Common myeloid progenitor, CD34-positive (primary cell): Measurements from ENCODE around the gene DAPK1.

ENCODE experiments used
- CTCF ChIA-PET: fragments of 350-600 bp; sonication (Branson Sonifier 250); formaldehyde crosslinking; loops from one replicate; lab custom pipeline; 2021; ENCODE audit warnings: antibody characterized with exemption; lab: Charles Lee
- POLR2A ChIA-PET: fragments of 350-600 bp; sonication (Branson Sonifier 250); formaldehyde crosslinking; loops from one replicate; lab custom pipeline; 2021; ENCODE audit warnings: antibody characterized with exemption; lab: Charles Lee
- DNase-seq, 3 donors: peaks; one replicate each; pipeline versions ENCODE4 v3.0.0 to v3.0.0-alpha.2; 2013
- H3K27ac ChIP-seq, 2 experiments: 1 replicate in 1 of 2; 2 replicates in 1 of 2; pipeline ENCODE4 v1.7.0; 2013; ENCODE audit warnings: inconsistent platforms in 2 of 2, low read length in 2 of 2, mild to moderate bottlenecking in 2 of 2, low read depth in 1 of 2, moderate library complexity in 1 of 2; ENCODE audit not compliant: severe bottlenecking in 2 of 2, insufficient read depth in 1 of 2, poor library complexity in 1 of 2
- H3K27me3 ChIP-seq, 5 experiments: replicated peaks in 2 of 5; 1 replicate in 3 of 5; 2 replicates in 2 of 5; pipeline versions ENCODE4 v1.6.1 to v1.7.0; 2013; ENCODE audit warnings: low read length in 4 of 5, mild to moderate bottlenecking in 2 of 5, moderate library complexity in 2 of 5, inconsistent platforms in 1 of 5; ENCODE audit not compliant: insufficient read depth in 5 of 5, control insufficient read depth in 4 of 5
- H3K36me3 ChIP-seq, 4 experiments: 1 replicate in 2 of 4; 2 replicates in 2 of 4; pipeline versions ENCODE4 v1.6.1 to v1.7.0; 2013; ENCODE audit warnings: low read length in 3 of 4, control low read depth in 1 of 4, mild to moderate bottlenecking in 1 of 4; ENCODE audit not compliant: control insufficient read depth in 4 of 4, insufficient read depth in 4 of 4
- H3K4me1 ChIP-seq, 4 experiments: 1 replicate in 3 of 4; 2 replicates in 1 of 4; pipeline versions ENCODE4 v1.6.1 to v1.7.1; 2013; ENCODE audit warnings: low read length in 3 of 4, mild to moderate bottlenecking in 3 of 4, control low read depth in 1 of 4, inconsistent platforms in 1 of 4, moderate library complexity in 1 of 4; ENCODE audit not compliant: control insufficient read depth in 4 of 4, insufficient read depth in 4 of 4; ENCODE audit errors: control extremely low read depth in 1 of 4
- H3K4me3 ChIP-seq, 7 experiments: 1 replicate in 4 of 7; 2 replicates in 3 of 7; pipeline versions ENCODE4 v1.5.1 to v1.7.0; 2013; ENCODE audit warnings: mild to moderate bottlenecking in 7 of 7, low read length in 6 of 7, moderate library complexity in 6 of 7, inconsistent platforms in 2 of 7, low read depth in 2 of 7, control low read depth in 1 of 7; ENCODE audit not compliant: insufficient read depth in 4 of 7, control insufficient read depth in 1 of 7; ENCODE audit errors: extremely low read depth in 1 of 7
- H3K9me3 ChIP-seq, 5 experiments: 1 replicate in 4 of 5; 2 replicates in 1 of 5; pipeline versions ENCODE4 v1.6.1 to v1.7.1; 2013; ENCODE audit warnings: low read length in 4 of 5, mild to moderate bottlenecking in 2 of 5, inconsistent platforms in 1 of 5, low read depth in 1 of 5, moderate library complexity in 1 of 5; ENCODE audit not compliant: control insufficient read depth in 4 of 5, insufficient read depth in 2 of 5; ENCODE audit errors: control extremely low read depth in 1 of 5
- WGBS: methylation state at CpG from one replicate; pipeline ENCODE4 v1.1.5; 2013; ENCODE audit not compliant: insufficient coverage; 5-methylcytosine and 5-hydroxymethylcytosine counted together

The DAPK1 gene

DNA sequence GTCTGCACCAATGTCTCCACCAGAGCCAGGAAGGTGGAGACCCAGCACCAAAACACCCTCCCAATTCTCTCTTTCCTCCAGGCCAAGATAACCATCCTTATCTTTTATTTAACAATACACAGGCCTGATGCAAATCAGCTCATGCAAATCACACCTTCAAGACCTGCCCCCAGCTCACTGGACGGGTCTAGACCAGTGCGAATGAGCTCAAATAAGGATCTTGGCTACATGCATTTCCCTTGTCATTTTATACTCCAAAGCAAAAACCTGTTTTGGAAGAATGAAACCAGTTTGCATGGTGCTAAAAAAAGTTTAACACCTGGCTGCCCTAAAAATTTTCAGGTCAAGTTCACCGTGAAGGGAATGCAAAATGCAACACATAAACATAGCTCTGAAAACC is 31.9 kb upstream of the DAPK1 start:
- POLR2A ChIA-PET = no interaction called here

DNA sequence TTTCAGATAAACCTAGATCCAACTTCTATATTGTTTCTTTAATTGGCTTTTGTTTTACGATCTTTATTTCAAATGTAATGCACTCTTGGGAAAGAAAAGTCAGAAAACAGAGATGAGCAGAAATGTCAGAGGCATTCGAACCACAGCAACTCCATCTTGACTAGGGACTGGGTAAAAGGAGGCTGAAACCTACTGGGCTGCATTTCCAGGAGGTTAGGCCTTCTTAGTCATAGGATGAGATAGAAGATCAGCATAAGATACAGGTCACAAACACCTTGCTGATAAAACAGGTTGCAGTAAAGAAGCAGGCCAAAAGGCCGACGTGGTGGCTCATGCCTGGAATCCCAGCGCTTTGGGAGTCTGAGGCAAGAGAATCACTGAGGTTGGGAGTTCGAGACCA is 30.5 kb upstream of the DAPK1 start:
- Histone ChIP-seq H3K9me3 (no peaks in the 10 kb centered on the region), H3K36me3 (no peaks in the 10 kb centered on the region), H3K4me1 (peaks cover 0 to 14% (median 6%) of the 10 kb centered on the region in 4 experiments), H3K4me3 (no peak overlapping the region), H3K27ac (no peak overlapping the region), H3K27me3 (no peaks in the 10 kb centered on the region)
- ChIA-PET POLR2A (no interaction called here), CTCF (no interaction called here)
- DNase-seq = no peak
- WGBS = 100% methylated on average over 4 of the region's 6 CpGs

More for the DNA sequence above, 31.9 kb upstream of the DAPK1 start:
- H3K36me3 ChIP-seq = no peaks in the 10 kb centered on the region
- DNase-seq = no peak
- H3K4me1 ChIP-seq = peaks cover 0 to 14% (median 6%) of the 10 kb centered on the region in 4 experiments
- no peak overlapping the region for H3K27ac ChIP-seq
- 100% methylated on average over 1 of the region's 3 CpGs for WGBS
- CTCF ChIA-PET = no interaction called here
- no peaks in the 10 kb centered on the region for H3K27me3 ChIP-seq
- no peaks in the 10 kb centered on the region for H3K9me3 ChIP-seq
- H3K4me3 ChIP-seq = no peak overlapping the region

- ChIA-PET POLR2A (interaction anchor here (0.5 kb wide), 1 partner anchor 27 kb away, joined by 3 read pairs; no protein-coding TSS in a partner anchor), CTCF (interaction anchor here (1.6 kb wide), 1 partner anchor 15 kb away, joined by 3 read pairs; no protein-coding TSS in a partner anchor)
Measured at GRCh38 chr9:87469793-87470465, 27.7 kb upstream of the DAPK1 start.

DNA sequence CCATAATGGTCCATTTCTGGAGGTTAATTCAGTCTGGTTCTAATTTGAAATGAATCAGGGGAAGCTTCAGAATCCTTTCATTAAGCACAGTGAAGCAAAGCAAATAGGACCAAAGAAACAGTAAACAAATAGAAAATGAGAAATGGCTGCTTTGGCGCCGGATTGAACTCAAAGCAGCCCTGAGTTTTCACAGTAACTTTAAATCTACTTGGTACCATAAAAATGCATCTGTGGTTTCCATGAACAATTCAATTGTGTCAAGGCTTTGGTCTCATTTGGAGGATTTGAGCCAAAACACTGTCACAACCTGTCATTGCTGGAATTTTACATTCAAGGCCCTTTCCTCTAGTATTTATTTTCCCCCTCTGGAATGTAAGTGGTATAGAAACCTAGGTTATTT is 25.9 kb upstream of the DAPK1 start:
- ChIA-PET POLR2A (no interaction called here), CTCF (interaction anchor here (0.6 kb wide), 1 partner anchor 348 kb away, joined by 3 read pairs; no protein-coding TSS in a partner anchor)
- DNase-seq = no peak
- no peak overlapping the region for H3K27ac ChIP-seq
- no peaks in the 10 kb centered on the region for H3K27me3 ChIP-seq
- 100% methylated on average over 2 of the region's 2 CpGs for WGBS
- no peaks in the 10 kb centered on the region for H3K36me3 ChIP-seq
- no peaks in the 10 kb centered on the region for H3K9me3 ChIP-seq
- no peak overlapping the region for H3K4me3 ChIP-seq
- H3K4me1 ChIP-seq = no peaks in the 10 kb centered on the region

More at GRCh38 chr9:87469793-87470465, 27.7 kb upstream of the DAPK1 start:
- Histone ChIP-seq H3K4me3 (no peak overlapping the region), H3K4me1 (peaks cover 0 to under 1% (median 0%) of the 10 kb centered on the region in 4 experiments), H3K27ac (no peak overlapping the region), H3K27me3 (no peaks in the 10 kb centered on the region), H3K9me3 (no peaks in the 10 kb centered on the region), H3K36me3 (no peaks in the 10 kb centered on the region)
- 100% methylated on average over 3 of the region's 3 CpGs for WGBS
- DNase-seq = no peak

DNA sequence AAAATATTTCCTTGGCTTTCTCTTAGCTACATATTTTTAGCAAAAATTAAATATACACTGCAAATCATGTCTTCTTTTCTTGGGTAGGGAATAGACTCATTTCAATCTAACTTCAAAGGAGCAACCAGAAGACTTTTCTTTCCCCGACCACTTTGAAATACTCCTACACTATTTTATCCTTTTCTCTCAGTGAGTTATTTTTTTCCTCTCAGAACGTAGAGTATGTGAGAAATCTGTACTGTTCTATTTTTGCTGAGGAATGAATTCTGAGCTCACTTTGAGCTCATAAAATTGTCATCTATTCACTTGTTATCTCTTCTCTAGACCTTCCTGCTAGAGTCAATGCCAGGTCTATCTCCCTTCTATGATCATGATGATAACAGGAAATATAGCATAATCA is 22.2 kb upstream of the DAPK1 start:
- ChIA-PET CTCF (no interaction called here), POLR2A (no interaction called here)
- no peak for DNase-seq
- Histone ChIP-seq H3K4me3 (no peak overlapping the region), H3K36me3 (no peaks in the 10 kb centered on the region), H3K27me3 (no peaks in the 10 kb centered on the region), H3K27ac (no peak overlapping the region), H3K9me3 (no peaks in the 10 kb centered on the region), H3K4me1 (peaks cover 0 to 24% (median 17%) of the 10 kb centered on the region in 4 experiments)
- WGBS = no CpG with 5 or more reads among the region's 2 CpGs

- WGBS = 100% methylated on average over 7 of the region's 7 CpGs
- ChIA-PET POLR2A (no interaction called here), CTCF (interaction anchor here (0.8 to 1.9 kb wide), 2 partner anchors 19 to 141 kb away, joined by 3 to 4 read pairs; partner anchors contain the start of gene DAPK1)
- peaks cover 0 to 25% (median 17%) of the 10 kb centered on the region in 4 experiments for H3K4me1 ChIP-seq
- no peak for DNase-seq
- H3K27me3 ChIP-seq = no peaks in the 10 kb centered on the region
- H3K27ac ChIP-seq = no peak overlapping the region
- H3K4me3 ChIP-seq = no peak overlapping the region
- no peaks in the 10 kb centered on the region for H3K36me3 ChIP-seq
- no peaks in the 10 kb centered on the region for H3K9me3 ChIP-seq
Measured at GRCh38 chr9:87478226-87478992, 19.3 kb upstream of the DAPK1 start.

DNA sequence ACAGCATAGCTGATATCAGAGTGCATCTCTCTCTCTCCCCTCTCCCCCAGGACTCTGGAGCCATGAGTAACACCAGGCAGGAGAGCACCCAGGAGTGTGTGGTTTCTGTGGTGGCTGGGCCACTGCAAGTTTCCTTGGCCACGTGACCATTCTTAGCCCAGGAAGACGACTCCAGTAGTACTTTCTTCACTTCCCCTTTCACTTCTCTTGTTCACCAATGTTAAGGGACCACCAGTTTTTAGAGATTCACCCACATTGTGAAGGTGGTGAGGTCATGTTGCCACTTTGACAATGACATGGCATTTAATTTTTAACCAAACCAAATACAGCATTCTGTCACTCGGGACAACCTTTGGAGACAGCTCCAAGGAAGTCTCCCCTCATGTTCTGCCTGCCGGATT is 17.9 kb upstream of the DAPK1 start:
- CTCF ChIA-PET = interaction anchor here (0.6 to 1.9 kb wide), 5 partner anchors 10 to 20 kb away, joined by 3 to 4 read pairs (median 3); partner anchors contain the start of gene DAPK1
- POLR2A ChIA-PET = no interaction called here
- H3K36me3 ChIP-seq = no peaks in the 10 kb centered on the region
- H3K9me3 ChIP-seq = no peaks in the 10 kb centered on the region
- peak overlapping the region in 1 of 2 experiments; percentile 76 for H3K27ac ChIP-seq
- peak; percentile 89 to 98 (median 97) for DNase-seq
- no CpG with 5 or more reads among the region's 4 CpGs for WGBS
- peak overlapping the region in 1 of 7 experiments; percentile 46 for H3K4me3 ChIP-seq
- H3K27me3 ChIP-seq = no peaks in the 10 kb centered on the region
- peaks cover 0 to 25% (median 17%) of the 10 kb centered on the region in 4 experiments for H3K4me1 ChIP-seq
